Activated naive CD8-positive, alpha-beta T cell treated with anti-CD3 and anti-CD28 coated beads, Interleukin-2, amount 10 ng/mL, durations not matched to agents 7 days and 5 days (primary cell): ENCODE measurements around the gene SLC46A2. TPM values are rescaled to one million over a fixed set of nuclear protein-coding genes. Genes with fewer than 3 reads are reported as not detected.

Experiments used
- ATAC-seq: fragments of 150-1000 bp; cut with Tn5 transposase; one replicate; pipeline ENCODE4 v1.10.0; 2021; ENCODE audit warnings: low read depth, moderate library complexity
- POLR2A ChIA-PET: fragments of 350-600 bp; sonication (Branson Sonifier 250); formaldehyde crosslinking; loops from one replicate; lab custom pipeline; 2021; ENCODE audit warnings: antibody characterized with exemption; lab: Charles Lee
- DNase-seq: peaks from one replicate; pipeline ENCODE4 v3.0.0; 2021
- H3K27ac Mint-ChIP-seq: one replicate; pipeline ENCODE4 v1.8.0; 2022; ENCODE audit warnings: mild to moderate bottlenecking, mixed read lengths
- H3K27me3 Mint-ChIP-seq: one replicate; pipeline ENCODE4 v1.8.0; 2022; ENCODE audit warnings: mild to moderate bottlenecking, moderate library complexity, mixed read lengths
- H3K36me3 Mint-ChIP-seq: one replicate; pipeline ENCODE4 v1.8.0; 2021; ENCODE audit warnings: mild to moderate bottlenecking, mixed read lengths
- H3K4me1 Mint-ChIP-seq: one replicate; pipeline ENCODE4 v1.8.0; 2021; ENCODE audit warnings: mixed read lengths
- H3K4me3 Mint-ChIP-seq: one replicate; pipeline ENCODE4 v1.8.0; 2022; ENCODE audit warnings: mild to moderate bottlenecking, moderate library complexity, mixed read lengths
- H3K9me3 Mint-ChIP-seq: one replicate; pipeline ENCODE4 v1.8.0; 2021; ENCODE audit warnings: mixed read lengths
- total RNA-seq, 2 experiments: library from RNA; stranded (reverse); gene quantifications; one replicate each; pipeline ENCODE4 v1.2.3, GENCODE V29; 2021

SLC46A2 gene
- total RNA-seq, 2 experiments from 2014 or later = not detected

- H3K4me3 Mint-ChIP-seq = no peak overlapping the region
- DNase-seq = no peak
- no peak for ATAC-seq
- H3K4me1 Mint-ChIP-seq = peaks cover 5% of the 10 kb centered on the region
- no peaks in the 10 kb centered on the region for H3K27me3 Mint-ChIP-seq
- POLR2A ChIA-PET = no interaction called here
- H3K9me3 Mint-ChIP-seq = no peaks in the 10 kb centered on the region
- H3K27ac Mint-ChIP-seq = no peak overlapping the region
- peaks cover 8% of the 10 kb centered on the region for H3K36me3 Mint-ChIP-seq
Measured at GRCh38 chr9:112848316-112849151, 42.1 kb downstream of the SLC46A2 start.

- Mint-ChIP-seq H3K27ac (no peak overlapping the region), H3K27me3 (no peaks in the 10 kb centered on the region), H3K4me1 (peaks cover 5% of the 10 kb centered on the region), H3K4me3 (no peak overlapping the region), H3K36me3 (peaks cover 7% of the 10 kb centered on the region), H3K9me3 (no peaks in the 10 kb centered on the region)
- no peak for DNase-seq
- no peak for ATAC-seq
- POLR2A ChIA-PET = no interaction called here
Measured at GRCh38 chr9:112846528-112847488, 43.9 kb downstream of the SLC46A2 start.

GRCh38 chr9:112844771-112845542, 45.7 kb downstream of the SLC46A2 start:
- H3K27me3 Mint-ChIP-seq = no peaks in the 10 kb centered on the region
- no peak overlapping the region for H3K27ac Mint-ChIP-seq
- H3K4me3 Mint-ChIP-seq = no peak overlapping the region
- H3K9me3 Mint-ChIP-seq = no peaks in the 10 kb centered on the region
- POLR2A ChIA-PET = no interaction called here
- H3K4me1 Mint-ChIP-seq = peaks cover 5% of the 10 kb centered on the region
- ATAC-seq = peak; percentile 67
- peak; percentile 81 for DNase-seq
- peaks cover 2% of the 10 kb centered on the region for H3K36me3 Mint-ChIP-seq

GRCh38 chr9:112842555-112842954, 48.1 kb downstream of the SLC46A2 start:
- Mint-ChIP-seq H3K4me3 (no peak overlapping the region), H3K27me3 (no peaks in the 10 kb centered on the region), H3K36me3 (peaks cover 6% of the 10 kb centered on the region), H3K4me1 (peaks cover 2% of the 10 kb centered on the region), H3K9me3 (no peaks in the 10 kb centered on the region), H3K27ac (no peak overlapping the region)
- POLR2A ChIA-PET = no interaction called here
- DNase-seq (no peak), ATAC-seq (no peak)

- ATAC-seq (no peak), DNase-seq (no peak)
- H3K4me1 Mint-ChIP-seq = peaks cover 2% of the 10 kb centered on the region
- H3K36me3 Mint-ChIP-seq = peaks cover 6% of the 10 kb centered on the region
- H3K4me3 Mint-ChIP-seq = no peak overlapping the region
- no peaks in the 10 kb centered on the region for H3K27me3 Mint-ChIP-seq
- POLR2A ChIA-PET = no interaction called here
- H3K27ac Mint-ChIP-seq = no peak overlapping the region
- H3K9me3 Mint-ChIP-seq = no peaks in the 10 kb centered on the region
Measured at GRCh38 chr9:112841261-112841660, 49.4 kb downstream of the SLC46A2 start.

GRCh38 chr9:112839331-112839730, 51.3 kb downstream of the SLC46A2 start:
- no peak for ATAC-seq
- no peak for DNase-seq
- no peak overlapping the region for H3K4me3 Mint-ChIP-seq
- H3K27ac Mint-ChIP-seq = no peak overlapping the region
- POLR2A ChIA-PET = no interaction called here
- H3K36me3 Mint-ChIP-seq = peaks cover 6% of the 10 kb centered on the region
- peaks cover under 1% of the 10 kb centered on the region for H3K4me1 Mint-ChIP-seq
- H3K9me3 Mint-ChIP-seq = no peaks in the 10 kb centered on the region
- H3K27me3 Mint-ChIP-seq = no peaks in the 10 kb centered on the region

- H3K27me3 Mint-ChIP-seq = no peaks in the 10 kb centered on the region
- no peak for DNase-seq
- H3K4me1 Mint-ChIP-seq = no peaks in the 10 kb centered on the region
- peaks cover 6% of the 10 kb centered on the region for H3K36me3 Mint-ChIP-seq
- H3K9me3 Mint-ChIP-seq = no peaks in the 10 kb centered on the region
- no peak for ATAC-seq
- H3K4me3 Mint-ChIP-seq = no peak overlapping the region
- POLR2A ChIA-PET = no interaction called here
- H3K27ac Mint-ChIP-seq = no peak overlapping the region
Measured at GRCh38 chr9:112838342-112838741, 52.3 kb downstream of the SLC46A2 start.

- no peaks in the 10 kb centered on the region for H3K4me1 Mint-ChIP-seq
- POLR2A ChIA-PET = no interaction called here
- H3K4me3 Mint-ChIP-seq = no peak overlapping the region
- no peaks in the 10 kb centered on the region for H3K27me3 Mint-ChIP-seq
- peaks cover 8% of the 10 kb centered on the region for H3K36me3 Mint-ChIP-seq
- no peaks in the 10 kb centered on the region for H3K9me3 Mint-ChIP-seq
- no peak for ATAC-seq
- no peak overlapping the region for H3K27ac Mint-ChIP-seq
- DNase-seq = no peak
Measured at GRCh38 chr9:112836394-112836793, 54.3 kb downstream of the SLC46A2 start.

- DNase-seq = no peak
Measured at GRCh38 chr9:112833081-112833480, 57.6 kb downstream of the SLC46A2 start.

GRCh38 chr9:112831969-112832368, 58.7 kb downstream of the SLC46A2 start:
- ATAC-seq = no peak
- peaks cover 5% of the 10 kb centered on the region for H3K36me3 Mint-ChIP-seq
- no peak overlapping the region for H3K4me3 Mint-ChIP-seq
- no peak for DNase-seq
- H3K27ac Mint-ChIP-seq = no peak overlapping the region
- peaks cover 3% of the 10 kb centered on the region for H3K4me1 Mint-ChIP-seq
- H3K27me3 Mint-ChIP-seq = no peaks in the 10 kb centered on the region
- H3K9me3 Mint-ChIP-seq = no peaks in the 10 kb centered on the region
- POLR2A ChIA-PET = no interaction called here

More at GRCh38 chr9:112833081-112833480, 57.6 kb downstream of the SLC46A2 start:
- Mint-ChIP-seq H3K36me3 (peaks cover 5% of the 10 kb centered on the region), H3K9me3 (no peaks in the 10 kb centered on the region), H3K27me3 (no peaks in the 10 kb centered on the region), H3K4me3 (no peak overlapping the region), H3K27ac (no peak overlapping the region), H3K4me1 (peaks cover 3% of the 10 kb centered on the region)
- ATAC-seq = no peak
- POLR2A ChIA-PET = no interaction called here

GRCh38 chr9:112831281-112831851, 59.3 kb downstream of the SLC46A2 start:
- DNase-seq (no peak), ATAC-seq (no peak)
- H3K4me3 Mint-ChIP-seq = no peak overlapping the region
- H3K9me3 Mint-ChIP-seq = no peaks in the 10 kb centered on the region
- H3K4me1 Mint-ChIP-seq = peaks cover 3% of the 10 kb centered on the region
- H3K27me3 Mint-ChIP-seq = no peaks in the 10 kb centered on the region
- no peak overlapping the region for H3K27ac Mint-ChIP-seq
- peaks cover 3% of the 10 kb centered on the region for H3K36me3 Mint-ChIP-seq
- POLR2A ChIA-PET = no interaction called here
